Thyroid gland (tissue), 4 donors: ENCODE measurements around the gene ZC3H15.
"Not testable (repeated sequence)": the region's sequence is repeated elsewhere in the genome, so short reads cannot be mapped to it uniquely, and the experiment has no call there.

Source experiments
- CTCF ChIP-seq, 6 experiments: fragments of 200-600 bp in 3 of 6; fragments of 450-650 bp in 3 of 6; sonication (generic) in 3 of 6; IDR thresholded peaks; one replicate each; pipeline ENCODE4 v1.5.1; 2016 to 2019; ENCODE audit warnings: antibody characterized with exemption in 6 of 6, mild to moderate bottlenecking in 2 of 6, inconsistent platforms in 1 of 6, moderate library complexity in 1 of 6
- POLR2A ChIP-seq, 2 donors: fragments of 450-650 bp; IDR thresholded peaks; one replicate each; pipeline ENCODE4 v1.6.1; 2017; ENCODE audit warnings: antibody characterized with exemption in 2 of 2, mild to moderate bottlenecking in 2 of 2, moderate library complexity in 1 of 2

- TF ChIP-seq CTCF, POLR2A (IDR thresholded peaks at IDR 0.05): not testable (repeated sequence)
These were observed 11.8 kb upstream of the ZC3H15 start for GRCh38 chr2:186474239-186474638.
